ENCODE data around the gene LPAR5. TPM values are rescaled to one million over a fixed set of nuclear protein-coding genes. Genes with fewer than 3 reads are reported as not detected.

LPAR5 gene
- total and polyA plus RNA-seq, 2 experiments from 2014 or later = 0.32 to 0.38 TPM

- Mint-ChIP-seq H3K27me3 (ENCODE audit: insufficient read depth, low read depth, poor library complexity) (peaks cover 23% of the 10 kb centered on the region), H3K27ac (peak overlapping the region; percentile 46), H3K9me3 (no peaks in the 10 kb centered on the region; the same call in 2 of the 3 replicates), H3K36me3 (ENCODE audit: low read depth) (no peaks in the 10 kb centered on the region; the same call in 2 of the 3 replicates), H3K4me3 (peak overlapping the region; percentile 58), H3K4me1 (peaks cover 39% of the 10 kb centered on the region)
- DNase-seq (ENCODE audit: low spot score) (peak; percentile 76), ATAC-seq (peak; percentile 5; the same call in 2 of the 3 replicates)
- Histone ChIP-seq H3K27ac (ENCODE audit: low read depth) (peak overlapping the region; percentile 77), H3K4me3 (peak overlapping the region; percentile 57; the same call in 1 of the 2 replicates), H3K36me3 (ENCODE audit: insufficient read depth) (no peaks in the 10 kb centered on the region), H3F3A (replicated peaks; ENCODE audit: low read depth) (peaks cover 19% of the 10 kb centered on the region; the same call in 1 of the 2 replicates), H3K79me2 (replicated peaks; ENCODE audit: insufficient read depth) (no peaks in the 10 kb centered on the region), H2AFZ (no peak overlapping the region), H3K9me2 (ENCODE audit: insufficient read depth) (peaks cover 4% of the 10 kb centered on the region), H3K4me2 (peak overlapping the region; percentile 42; the same call in 1 of the 2 replicates), H3K27me3 (ENCODE audit: insufficient read depth) (peaks cover 16% of the 10 kb centered on the region), H4K20me1 (replicated peaks; ENCODE audit: insufficient read depth) (no peaks in the 10 kb centered on the region), H3K4me1 (ENCODE audit: insufficient read depth) (peaks cover 28% of the 10 kb centered on the region)
- TF ChIP-seq ZNF462 (CRISPR knock-in tag; IDR thresholded peaks at IDR 0.05) = 0 out of 2 replicates have a peak, but pooled peaks have one; percentile 5
- TF ChIP-seq CREB1 (CRISPR knock-in tag; IDR thresholded peaks at IDR 0.05; ENCODE audit: low read depth) = no peak
- TF ChIP-seq JUNB (IDR thresholded peaks at IDR 0.05; ENCODE audit: unreplicated experiment) = no peak
- TF ChIP-seq, protein P1, sequence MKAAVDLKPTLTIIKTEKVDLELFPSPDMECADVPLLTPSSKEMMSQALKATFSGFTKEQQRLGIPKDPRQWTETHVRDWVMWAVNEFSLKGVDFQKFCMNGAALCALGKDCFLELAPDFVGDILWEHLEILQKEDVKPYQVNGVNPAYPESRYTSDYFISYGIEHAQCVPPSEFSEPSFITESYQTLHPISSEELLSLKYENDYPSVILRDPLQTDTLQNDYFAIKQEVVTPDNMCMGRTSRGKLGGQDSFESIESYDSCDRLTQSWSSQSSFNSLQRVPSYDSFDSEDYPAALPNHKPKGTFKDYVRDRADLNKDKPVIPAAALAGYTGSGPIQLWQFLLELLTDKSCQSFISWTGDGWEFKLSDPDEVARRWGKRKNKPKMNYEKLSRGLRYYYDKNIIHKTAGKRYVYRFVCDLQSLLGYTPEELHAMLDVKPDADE (IDR thresholded peaks at IDR 0.05) = no peak
- no peak for TF ChIP-seq EZH2phosphoT487 (IDR thresholded peaks at IDR 0.05; ENCODE audit: unreplicated experiment)
- no peak for TF ChIP-seq EZH2 (IDR thresholded peaks at IDR 0.05; ENCODE audit: low read depth, unreplicated experiment)
- no peak for TF ChIP-seq STAT1 (IDR thresholded peaks at IDR 0.05; ENCODE audit: unreplicated experiment)
- TF ChIP-seq, protein P2, sequence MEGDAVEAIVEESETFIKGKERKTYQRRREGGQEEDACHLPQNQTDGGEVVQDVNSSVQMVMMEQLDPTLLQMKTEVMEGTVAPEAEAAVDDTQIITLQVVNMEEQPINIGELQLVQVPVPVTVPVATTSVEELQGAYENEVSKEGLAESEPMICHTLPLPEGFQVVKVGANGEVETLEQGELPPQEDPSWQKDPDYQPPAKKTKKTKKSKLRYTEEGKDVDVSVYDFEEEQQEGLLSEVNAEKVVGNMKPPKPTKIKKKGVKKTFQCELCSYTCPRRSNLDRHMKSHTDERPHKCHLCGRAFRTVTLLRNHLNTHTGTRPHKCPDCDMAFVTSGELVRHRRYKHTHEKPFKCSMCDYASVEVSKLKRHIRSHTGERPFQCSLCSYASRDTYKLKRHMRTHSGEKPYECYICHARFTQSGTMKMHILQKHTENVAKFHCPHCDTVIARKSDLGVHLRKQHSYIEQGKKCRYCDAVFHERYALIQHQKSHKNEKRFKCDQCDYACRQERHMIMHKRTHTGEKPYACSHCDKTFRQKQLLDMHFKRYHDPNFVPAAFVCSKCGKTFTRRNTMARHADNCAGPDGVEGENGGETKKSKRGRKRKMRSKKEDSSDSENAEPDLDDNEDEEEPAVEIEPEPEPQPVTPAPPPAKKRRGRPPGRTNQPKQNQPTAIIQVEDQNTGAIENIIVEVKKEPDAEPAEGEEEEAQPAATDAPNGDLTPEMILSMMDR (conservative IDR thresholded peaks at IDR 0.05; ENCODE audit: low read depth in 2 of 2) = peak in 1 of 2 experiments; percentile 49; a peak in 2 of 4 replicates
Measured at GRCh38 chr12:6614513-6615172, 21.1 kb downstream of the LPAR5 start.
